Measurements from ENCODE around the gene GLT1D1.

Gene GLT1D1

DNA sequence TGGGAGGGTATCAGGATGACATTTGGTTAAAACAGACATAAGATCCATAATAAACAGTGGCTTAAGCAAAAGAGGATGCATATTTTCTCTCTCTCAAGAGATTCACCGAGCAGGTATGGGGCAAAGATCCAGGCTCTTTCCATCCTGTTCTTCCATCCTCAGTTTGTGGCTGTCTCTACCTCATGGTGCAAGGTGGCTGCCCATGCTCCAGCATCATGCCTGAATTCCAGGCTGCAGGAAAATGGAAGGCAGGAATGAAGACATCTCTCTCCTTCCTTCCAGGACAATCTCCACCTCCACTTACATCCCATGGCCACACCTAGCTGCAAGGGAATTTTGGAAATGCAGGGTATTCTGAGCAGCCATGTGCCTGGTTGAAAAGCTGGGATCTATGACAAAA is 136.0 kb downstream of the GLT1D1 start:
- Histone ChIP-seq H3K9me3 (ENCODE audit: control insufficient read depth, insufficient read depth, low read length) (no peaks in the 10 kb centered on the region), H3K36me3 (ENCODE audit: insufficient read depth, low read length) (no peaks in the 10 kb centered on the region), H3K4me1 (ENCODE audit: insufficient read depth, low read length) (0 out of 2 replicates have a peak, but pooled peaks cover 4% of the 10 kb centered on the region), H3K9ac (ENCODE audit: low read depth, low read length) (no peak overlapping the region)

DNA sequence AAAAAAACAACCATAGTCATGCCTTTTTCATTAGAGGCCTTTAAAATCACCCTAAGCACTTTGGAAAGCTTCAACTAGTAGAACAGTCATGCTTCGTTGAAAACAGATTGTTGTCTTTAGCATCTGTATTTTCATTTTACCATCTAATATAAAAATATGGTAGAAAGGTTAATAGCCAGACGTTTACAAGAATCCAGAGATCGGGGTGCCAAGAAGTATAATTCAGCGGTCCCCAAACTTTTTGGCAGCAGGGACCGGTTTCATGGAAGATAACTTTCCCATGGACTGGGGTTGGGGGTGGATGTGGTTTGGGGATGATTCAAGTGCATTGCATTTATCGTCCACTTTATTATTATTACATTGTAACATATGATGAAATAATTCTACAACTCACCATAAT is 138.4 kb downstream of the GLT1D1 start:
- Histone ChIP-seq H3K9me3 (ENCODE audit: control insufficient read depth, insufficient read depth, low read length) (no peaks in the 10 kb centered on the region), H3K36me3 (ENCODE audit: insufficient read depth, low read length) (no peaks in the 10 kb centered on the region), H3K9ac (ENCODE audit: low read depth, low read length) (no peak overlapping the region), H3K4me1 (ENCODE audit: insufficient read depth, low read length) (0 out of 2 replicates have a peak, but pooled peaks cover 4% of the 10 kb centered on the region)

GRCh38 chr12:128992116-128992515 is 138.8 kb downstream of the GLT1D1 start:
- Histone ChIP-seq H3K9ac (ENCODE audit: low read depth, low read length) (no peak overlapping the region), H3K4me1 (ENCODE audit: insufficient read depth, low read length) (0 out of 2 replicates have a peak, but pooled peaks cover 3% of the 10 kb centered on the region)

DNA sequence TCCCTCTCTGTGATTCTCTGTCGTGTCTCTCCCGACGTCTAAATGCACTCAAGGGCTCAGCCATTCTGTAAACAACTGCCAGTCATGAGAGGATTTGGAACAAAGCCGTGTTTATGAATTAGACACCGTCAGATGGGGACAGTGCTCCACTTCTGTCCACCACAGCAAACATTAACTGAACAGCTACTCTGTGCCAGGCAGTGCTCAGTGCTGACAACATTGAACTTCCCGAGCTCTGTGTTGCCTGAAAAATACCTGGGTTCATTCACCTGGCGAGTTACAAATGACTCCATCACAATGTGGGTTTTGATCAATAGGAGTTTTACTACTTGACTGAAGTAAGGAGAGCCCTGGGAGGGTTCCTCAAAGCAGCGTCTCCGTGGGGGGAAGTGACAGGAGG is 139.3 kb downstream of the GLT1D1 start:
- H3K9ac ChIP-seq (ENCODE audit: low read depth, low read length) = no peak overlapping the region
- no peaks in the 10 kb centered on the region for H3K9me3 ChIP-seq (ENCODE audit: control insufficient read depth, insufficient read depth, low read length)
- no peaks in the 10 kb centered on the region for H3K36me3 ChIP-seq (ENCODE audit: insufficient read depth, low read length)
- no peaks in the 10 kb centered on the region for H3K4me1 ChIP-seq (ENCODE audit: insufficient read depth, low read length)

More at GRCh38 chr12:128992116-128992515, 138.8 kb downstream of the GLT1D1 start:
- no peaks in the 10 kb centered on the region for H3K36me3 ChIP-seq (ENCODE audit: insufficient read depth, low read length)
- no peaks in the 10 kb centered on the region for H3K9me3 ChIP-seq (ENCODE audit: control insufficient read depth, insufficient read depth, low read length)

DNA sequence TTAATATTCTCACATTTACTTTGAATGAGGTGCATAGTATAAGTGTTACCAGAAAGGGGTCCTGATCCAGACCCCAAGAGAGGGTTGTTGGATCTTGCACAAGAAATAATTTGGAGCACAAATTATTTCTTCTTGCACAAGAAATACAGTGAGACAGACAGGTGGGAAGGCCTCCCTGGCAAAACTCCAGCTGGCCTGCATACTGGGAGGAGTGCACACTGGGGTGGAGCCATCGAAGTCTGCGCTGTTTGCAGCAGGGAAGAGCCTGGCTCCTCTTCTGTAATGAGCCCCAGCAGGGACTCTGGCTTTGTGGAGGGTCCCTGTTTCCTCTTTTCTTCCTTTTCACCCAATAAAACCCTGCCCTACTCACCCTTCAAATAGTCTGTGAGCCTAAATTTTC is 141.6 kb downstream of the GLT1D1 start:
- Histone ChIP-seq H3K9ac (ENCODE audit: low read depth, low read length) (no peak overlapping the region), H3K36me3 (ENCODE audit: insufficient read depth, low read length) (no peaks in the 10 kb centered on the region), H3K4me1 (ENCODE audit: insufficient read depth, low read length) (no peaks in the 10 kb centered on the region), H3K9me3 (ENCODE audit: control insufficient read depth, insufficient read depth, low read length) (no peaks in the 10 kb centered on the region)

- H3K4me1 ChIP-seq (ENCODE audit: insufficient read depth, low read length) = no peaks in the 10 kb centered on the region
- no peaks in the 10 kb centered on the region for H3K36me3 ChIP-seq (ENCODE audit: insufficient read depth, low read length)
- no peak overlapping the region for H3K9ac ChIP-seq (ENCODE audit: low read depth, low read length)
- no peaks in the 10 kb centered on the region for H3K9me3 ChIP-seq (ENCODE audit: control insufficient read depth, insufficient read depth, low read length)
Measured at GRCh38 chr12:128995619-128996018, 142.3 kb downstream of the GLT1D1 start.

GRCh38 chr12:129001826-129002225 is 148.5 kb downstream of the GLT1D1 start:
- Histone ChIP-seq H3K9me3 (ENCODE audit: control insufficient read depth, insufficient read depth, low read length) (no peaks in the 10 kb centered on the region), H3K9ac (ENCODE audit: low read depth, low read length) (no peak overlapping the region), H3K36me3 (ENCODE audit: insufficient read depth, low read length) (no peaks in the 10 kb centered on the region), H3K4me1 (ENCODE audit: insufficient read depth, low read length) (no peaks in the 10 kb centered on the region)

DNA sequence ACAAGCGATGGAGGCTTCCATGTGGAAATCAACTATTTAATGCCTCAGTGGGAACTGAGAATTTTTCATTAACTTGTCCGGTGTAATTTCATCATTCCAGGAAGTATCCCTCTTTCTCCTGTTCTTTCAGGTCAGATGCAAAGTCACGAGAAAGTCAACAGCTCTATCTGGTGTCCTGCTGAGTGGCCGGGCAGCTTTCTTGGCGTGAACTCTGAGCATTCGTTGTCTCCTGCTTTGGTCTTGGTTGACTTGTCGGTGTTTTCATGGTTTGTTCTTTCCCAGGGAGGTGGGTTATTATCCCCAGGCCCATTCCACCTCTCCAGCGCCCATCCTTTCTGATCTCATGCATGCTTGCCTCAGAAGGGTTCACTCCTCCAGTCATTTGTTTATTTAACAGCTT is 149.1 kb downstream of the GLT1D1 start:
- H3K9me3 ChIP-seq (ENCODE audit: control insufficient read depth, insufficient read depth, low read length) = no peaks in the 10 kb centered on the region
- no peaks in the 10 kb centered on the region for H3K36me3 ChIP-seq (ENCODE audit: insufficient read depth, low read length)
- no peak overlapping the region for H3K9ac ChIP-seq (ENCODE audit: low read depth, low read length)
- no peaks in the 10 kb centered on the region for H3K4me1 ChIP-seq (ENCODE audit: insufficient read depth, low read length)

DNA sequence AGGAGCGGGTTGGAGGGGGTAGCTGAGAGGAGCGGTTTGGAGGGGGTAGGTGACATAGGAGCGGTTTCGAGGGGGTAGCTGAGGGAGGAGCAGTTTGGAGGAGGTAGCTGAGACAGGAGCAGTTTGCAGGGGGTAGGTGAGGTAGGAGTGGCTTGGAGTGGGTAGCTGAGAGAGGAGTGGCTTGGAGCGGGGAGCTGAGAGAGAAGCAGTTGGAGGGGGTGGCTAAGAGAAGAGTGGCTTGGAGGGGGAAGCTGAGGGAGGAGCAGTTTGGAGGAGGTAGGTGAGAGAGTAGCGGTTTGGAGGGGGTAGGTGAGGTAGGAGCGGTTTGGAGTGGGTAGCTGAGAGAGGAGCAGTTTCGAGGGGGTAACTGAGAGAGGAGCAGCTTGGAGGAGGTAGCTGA is 152.1 kb downstream of the GLT1D1 start:
- Histone ChIP-seq H3K4me1 (ENCODE audit: insufficient read depth, low read length) (no peaks in the 10 kb centered on the region), H3K9ac (ENCODE audit: low read depth, low read length) (no peak overlapping the region), H3K36me3 (ENCODE audit: insufficient read depth, low read length) (no peaks in the 10 kb centered on the region), H3K9me3 (ENCODE audit: control insufficient read depth, insufficient read depth, low read length) (no peaks in the 10 kb centered on the region)

- Histone ChIP-seq H3K36me3 (ENCODE audit: insufficient read depth, low read length) (no peaks in the 10 kb centered on the region), H3K9ac (ENCODE audit: low read depth, low read length) (no peak overlapping the region), H3K4me1 (ENCODE audit: insufficient read depth, low read length) (no peaks in the 10 kb centered on the region), H3K9me3 (ENCODE audit: control insufficient read depth, insufficient read depth, low read length) (no peaks in the 10 kb centered on the region)
Measured at GRCh38 chr12:129005829-129006228, 152.6 kb downstream of the GLT1D1 start.

DNA sequence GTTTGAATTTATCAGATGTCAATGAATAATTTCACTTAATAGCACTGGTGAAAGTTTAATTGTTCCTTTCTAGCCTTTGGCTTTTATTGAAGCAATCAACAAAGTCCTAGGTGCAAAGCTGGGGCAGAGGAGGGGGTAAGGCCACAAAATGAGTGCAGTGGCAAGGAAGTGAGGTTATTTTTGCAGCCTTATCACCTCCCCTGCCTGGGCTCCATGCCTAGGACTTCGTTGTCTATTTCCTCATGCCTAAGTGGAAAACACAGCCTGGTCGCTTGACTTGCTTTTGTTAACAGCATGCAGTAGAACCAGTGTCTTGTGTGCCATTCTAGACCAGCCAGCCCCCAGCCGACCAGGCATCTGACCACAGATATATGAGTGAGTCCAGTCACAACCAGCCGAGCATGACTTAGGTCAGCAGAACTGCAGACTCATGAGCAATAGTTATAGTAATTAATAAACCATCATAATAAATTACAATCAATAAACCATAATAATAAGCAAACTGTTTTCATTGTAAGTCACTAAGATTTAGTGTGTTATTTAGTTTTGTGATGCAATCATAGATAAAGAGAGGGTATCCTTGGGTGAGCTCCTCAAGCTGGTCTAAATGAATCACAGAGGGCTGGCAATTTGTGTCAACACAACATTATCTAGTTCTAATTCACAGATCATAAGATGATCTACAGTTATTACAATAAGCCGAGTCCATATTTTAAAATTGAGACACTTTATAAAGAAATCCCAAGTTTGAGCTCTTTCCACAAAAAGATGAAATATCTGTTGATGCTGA is 156.8 kb downstream of the GLT1D1 start:
- H3K36me3 ChIP-seq (ENCODE audit: insufficient read depth, low read length) = no peaks in the 10 kb centered on the region
- no peaks in the 10 kb centered on the region for H3K4me1 ChIP-seq (ENCODE audit: insufficient read depth, low read length)
- H3K9me3 ChIP-seq (ENCODE audit: control insufficient read depth, insufficient read depth, low read length) = no peaks in the 10 kb centered on the region
- H3K9ac ChIP-seq (ENCODE audit: low read depth, low read length) = no peak overlapping the region

GRCh38 chr12:129016159-129016558 is 162.9 kb downstream of the GLT1D1 start:
- Histone ChIP-seq H3K36me3 (ENCODE audit: insufficient read depth, low read length) (no peaks in the 10 kb centered on the region), H3K9ac (ENCODE audit: low read depth, low read length) (no peak overlapping the region), H3K4me1 (ENCODE audit: insufficient read depth, low read length) (no peaks in the 10 kb centered on the region), H3K9me3 (ENCODE audit: control insufficient read depth, insufficient read depth, low read length) (no peaks in the 10 kb centered on the region)

DNA sequence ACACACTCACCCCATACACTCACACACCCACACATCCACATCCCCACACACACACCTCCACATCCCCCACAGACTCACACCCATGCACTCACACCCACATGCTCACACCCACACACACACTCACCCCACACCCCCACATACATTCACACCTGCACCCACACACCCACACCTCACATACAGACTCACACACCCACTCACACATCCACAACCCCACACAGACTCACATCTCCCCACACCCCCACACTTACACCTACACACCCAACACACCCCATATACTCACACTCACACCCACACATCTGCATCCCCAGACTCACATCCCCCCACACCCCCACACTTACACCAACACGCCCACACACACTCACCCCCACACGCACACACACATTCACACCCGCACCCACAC is 171.8 kb downstream of the GLT1D1 start:
- Histone ChIP-seq H3K36me3 (ENCODE audit: insufficient read depth, low read length) (no peaks in the 10 kb centered on the region), H3K9ac (ENCODE audit: low read depth, low read length) (no peak overlapping the region), H3K9me3 (ENCODE audit: control insufficient read depth, insufficient read depth, low read length) (no peaks in the 10 kb centered on the region), H3K4me1 (ENCODE audit: insufficient read depth, low read length) (no peaks in the 10 kb centered on the region)

- Histone ChIP-seq H3K36me3 (ENCODE audit: insufficient read depth, low read length) (no peaks in the 10 kb centered on the region), H3K9ac (ENCODE audit: low read depth, low read length) (no peak overlapping the region), H3K4me1 (ENCODE audit: insufficient read depth, low read length) (no peaks in the 10 kb centered on the region), H3K9me3 (ENCODE audit: control insufficient read depth, insufficient read depth, low read length) (no peaks in the 10 kb centered on the region)
Measured at GRCh38 chr12:129028844-129029243, 175.6 kb downstream of the GLT1D1 start.
